Endothelial cell of umbilical vein (primary cell): ENCODE data around the gene CHST11. TPM values are rescaled to one million over a fixed set of nuclear protein-coding genes. Genes with fewer than 3 reads are reported as not detected.

Source experiments
- BruUV-seq: library from RNA; stranded (reverse); fragments of 400-500 nt; replicated peaks from 2 replicates; lab custom pipeline; 2021; lab: Mats Ljungman, UMichigan
- CTCF ChIA-PET: fragments of 300-600, 350-600 bp; sonication (Branson Sonifier 250); formaldehyde crosslinking; loops from one replicate; lab custom pipeline; 2021; ENCODE audit warnings: antibody characterized with exemption, inconsistent platforms; lab: Charles Lee
- POLR2A ChIA-PET: fragments of 300-600, 350-600 bp; sonication (Branson Sonifier 250); formaldehyde crosslinking; loops from one replicate; lab custom pipeline; 2021; ENCODE audit warnings: antibody characterized with exemption, inconsistent platforms; lab: Charles Lee
- DNase-seq: peaks from one replicate; pipeline ENCODE4 v3.0.0-alpha.2; 2011; ENCODE audit warnings: low read depth, low spot score
- FAIRE-seq: peaks from 2 replicates; lab custom pipeline; 2011; peaks lifted over from hg19 to GRCh38; lab: Jason Lieb, UNC
- H2AFZ ChIP-seq: 2 replicates; pipeline ENCODE4 v1.6.0; 2012; ENCODE audit warnings: low read depth, low read length, control low read depth, inconsistent platforms
- H3K27ac ChIP-seq: 2 replicates; pipeline ENCODE4 v1.5.1; 2011; ENCODE audit warnings: low read depth, mild to moderate bottlenecking, control low read depth, low read length, moderate library complexity; ENCODE audit not compliant: insufficient read depth
- H3K27me3 ChIP-seq, 2 experiments: 2 replicates each; pipeline versions ENCODE4 v1.6.0 to v1.6.1; 2011; ENCODE audit warnings: low read length in 2 of 2, mixed read lengths in 1 of 2; ENCODE audit not compliant: control insufficient read depth in 2 of 2, insufficient read depth in 2 of 2
- H3K36me3 ChIP-seq, 2 experiments: 2 replicates in 1 of 2; 3 replicates in 1 of 2; pipeline ENCODE4 v1.5.1; 2011; ENCODE audit warnings: low read length in 2 of 2, mild to moderate bottlenecking in 1 of 2, moderate library complexity in 1 of 2; ENCODE audit not compliant: control insufficient read depth in 2 of 2, insufficient read depth in 2 of 2; ENCODE audit errors: extremely low read depth in 1 of 2
- H3K4me1 ChIP-seq: 3 replicates; pipeline ENCODE4 v1.5.1; 2011; ENCODE audit warnings: mild to moderate bottlenecking, low read length; ENCODE audit not compliant: control insufficient read depth, insufficient read depth; ENCODE audit errors: extremely low read depth
- H3K4me2 ChIP-seq: 2 replicates; pipeline ENCODE4 v1.6.1; 2011; ENCODE audit warnings: low read length, control low read depth, mixed read lengths; ENCODE audit not compliant: insufficient read depth
- H3K4me3 ChIP-seq, 3 experiments: fragments of 200-600 bp in 1 of 3; sonication (generic), shearing (Covaris generic) in 1 of 3; replicated peaks in 1 of 3; 2 replicates each; pipeline ENCODE4 v1.5.1; 2011 to 2016; ENCODE audit warnings: control low read depth in 3 of 3, low read length in 3 of 3, mild to moderate bottlenecking in 2 of 3, inconsistent platforms in 1 of 3, low read depth in 1 of 3, moderate library complexity in 1 of 3; ENCODE audit not compliant: insufficient read depth in 1 of 3
- H3K79me2 ChIP-seq: 2 replicates; pipeline ENCODE4 v1.6.0; 2012; ENCODE audit warnings: low read length, inconsistent platforms; ENCODE audit not compliant: control insufficient read depth, insufficient read depth
- H3K9ac ChIP-seq: replicated peaks from 2 replicates; pipeline ENCODE3; 2011; ENCODE audit warnings: low read length, control low read depth; ENCODE audit not compliant: insufficient read depth; ENCODE audit errors: extremely low read depth
- H3K9me1 ChIP-seq: replicated peaks from 3 replicates; pipeline ENCODE4 v1.6.0; 2011; ENCODE audit warnings: mild to moderate bottlenecking, low read length; ENCODE audit not compliant: control insufficient read depth, insufficient read depth; ENCODE audit errors: extremely low read depth
- H3K9me3 ChIP-seq: replicated peaks from 2 replicates; pipeline ENCODE4 v1.5.1; 2012; ENCODE audit warnings: low read length, inconsistent platforms; ENCODE audit not compliant: control insufficient read depth, insufficient read depth
- H4K20me1 ChIP-seq: replicated peaks from 2 replicates; pipeline ENCODE3; 2011; ENCODE audit warnings: mild to moderate bottlenecking, low read length; ENCODE audit not compliant: control insufficient read depth, insufficient read depth; ENCODE audit errors: extremely low read depth
- CTCF ChIP-seq, 2 donors: IDR thresholded peaks; 1 replicate in 1 of 2; 2 replicates in 1 of 2; pipeline ENCODE4 v1.5.1; 2011; ENCODE audit warnings: low read length in 2 of 2, mild to moderate bottlenecking in 2 of 2, moderate library complexity in 2 of 2, control low read depth in 1 of 2, inconsistent platforms in 1 of 2, low read depth in 1 of 2; ENCODE audit not compliant: insufficient read depth in 1 of 2; ENCODE audit errors: extremely low read depth in 1 of 2
- EZH2 ChIP-seq: IDR thresholded peaks from 2 replicates; pipeline ENCODE4 v1.6.1; 2012; ENCODE audit warnings: borderline replicate concordance, low read depth, mild to moderate bottlenecking, moderate library complexity, low read length, inconsistent platforms; ENCODE audit not compliant: severe bottlenecking
- FOS ChIP-seq: IDR thresholded peaks from 2 replicates; pipeline ENCODE4 v1.6.1; 2011; ENCODE audit warnings: mild to moderate bottlenecking, low read length, moderate library complexity, borderline replicate concordance; ENCODE audit not compliant: insufficient read depth
- GATA2 ChIP-seq: IDR thresholded peaks from 2 replicates; pipeline ENCODE4 v1.7.0; 2011; ENCODE audit warnings: low read depth, mild to moderate bottlenecking, moderate library complexity, mixed read lengths, low read length; ENCODE audit not compliant: insufficient read length, insufficient read depth
- JUN ChIP-seq: IDR thresholded peaks from 2 replicates; pipeline ENCODE4 v1.6.1; 2011; ENCODE audit warnings: borderline replicate concordance, low read depth; ENCODE audit not compliant: insufficient read length, insufficient read depth
- MAX ChIP-seq: IDR thresholded peaks from 2 replicates; pipeline ENCODE4 v1.6.1; 2011; ENCODE audit not compliant: insufficient read depth, insufficient read length
- MYC ChIP-seq: IDR thresholded peaks from one replicate; pipeline ENCODE4 v1.6.1; 2011; ENCODE audit warnings: mild to moderate bottlenecking, low read depth, low read length
- POLR2A ChIP-seq: IDR thresholded peaks from 2 replicates; pipeline ENCODE4 v1.6.1; 2012; ENCODE audit warnings: low read depth, mild to moderate bottlenecking, control low read depth, low read length
- POLR2AphosphoS5 ChIP-seq: IDR thresholded peaks from 2 replicates; pipeline ENCODE4 v1.6.1; 2012; ENCODE audit warnings: low read depth, mild to moderate bottlenecking, control low read depth, low read length, moderate library complexity; ENCODE audit not compliant: insufficient read depth
- dilution Hi-C: fragments of 300-500 bp; cut with MboI; formaldehyde crosslinking; loops from one replicate; pipeline ENCODE4 v1.15.0; 2019; ENCODE audit warnings: low sequenced_read_pairs; ENCODE audit not compliant: extremely low pct_ligation_motif_present
- intact Hi-C: fragments of 100-400 bp; cut with micrococcal nuclease; formaldehyde crosslinking; loops from one replicate; pipeline ENCODE4 v1.10.0; 2022
- polyA plus RNA-seq, 4 experiments: library from polyadenylated mRNA; depleted of rRNA in 3 of 4; stranded (reverse) in 3 of 4; unstranded in 1 of 4; fragments of >200 nt; gene quantifications; 2 replicates each; pipeline versions ENCODE4 v1.2.1 to v1.2.3, GENCODE V29; 2011 to 2012; ENCODE audit warnings: missing spikeins in 1 of 4
- total RNA-seq: library from RNA; stranded (reverse); gene quantifications from 2 replicates; pipeline ENCODE4 v1.2.3, GENCODE V29; 2021

Gene CHST11
- total and polyA plus RNA-seq, 2 donors (not counting 3 experiments of a cell fraction or from before 2014, with no cell fraction given): 19.7 to 20.9 TPM

- no peak overlapping the region for H3K27ac ChIP-seq
- no peaks in the 10 kb centered on the region for H4K20me1 ChIP-seq
- H3K79me2 ChIP-seq: no peaks in the 10 kb centered on the region
- DNase-seq (no peak), FAIRE-seq (no peak)
- H3K9me3 ChIP-seq: no peaks in the 10 kb centered on the region
- no peaks in the 10 kb centered on the region for H3K4me1 ChIP-seq
- dilution Hi-C loops (no loop called here), intact Hi-C loops (no loop called here)
- no peaks in the 10 kb centered on the region for H3K27me3 ChIP-seq
- no peaks in the 10 kb centered on the region for H3K9me1 ChIP-seq
- no peak overlapping the region for H3K4me2 ChIP-seq
- BruUV-seq: no TSS peak
- ChIA-PET POLR2A (no interaction called here), CTCF (no interaction called here)
- H2AFZ ChIP-seq: no peak overlapping the region
- H3K4me3 ChIP-seq: no peak overlapping the region
- H3K36me3 ChIP-seq: no peaks in the 10 kb centered on the region
- TF ChIP-seq CTCF (IDR thresholded peaks at IDR 0.05; ENCODE audit: extremely low read depth in 1 of 2, insufficient read depth in 1 of 2, low read depth in 1 of 2, low read length in 2 of 2) (no peak), EZH2 (no peak), GATA2 (no peak), MAX (no peak), JUN (no peak), FOS (no peak), MYC (no peak), POLR2A (no peak), POLR2AphosphoS5 (no peak)
- no peak overlapping the region for H3K9ac ChIP-seq
Observed at GRCh38 chr12:104796475-104796862, 339.7 kb downstream of the CHST11 start.
